Glutamatergic neuron (in vitro differentiated cells): ENCODE results near the gene MSLN. TPM values are rescaled to one million over a fixed set of nuclear protein-coding genes. Genes with fewer than 3 reads are reported as not detected.

Source experiments
- DNase-seq: peaks from one replicate; pipeline ENCODE4 v3.0.0; 2022
- H3K27ac Mint-ChIP-seq: one replicate; pipeline ENCODE4 v1.8.0; 2020; ENCODE audit warnings: mild to moderate bottlenecking, mixed read lengths, inconsistent platforms; ENCODE audit not compliant: unreplicated experiment
- H3K27me3 Mint-ChIP-seq: one replicate; pipeline ENCODE4 v1.8.0; 2020; ENCODE audit warnings: mild to moderate bottlenecking, moderate library complexity, mixed read lengths, inconsistent platforms; ENCODE audit not compliant: unreplicated experiment
- H3K36me3 Mint-ChIP-seq: one replicate; pipeline ENCODE4 v1.8.0; 2020; ENCODE audit warnings: mild to moderate bottlenecking, mixed read lengths, inconsistent platforms; ENCODE audit not compliant: unreplicated experiment
- H3K4me1 Mint-ChIP-seq: one replicate; pipeline ENCODE4 v1.8.0; 2020; ENCODE audit warnings: mild to moderate bottlenecking, low read depth, mixed read lengths, inconsistent platforms; ENCODE audit not compliant: unreplicated experiment
- H3K4me3 Mint-ChIP-seq: one replicate; pipeline ENCODE4 v1.8.0; 2020; ENCODE audit warnings: mild to moderate bottlenecking, mixed read lengths, inconsistent platforms; ENCODE audit not compliant: unreplicated experiment
- H3K9me3 Mint-ChIP-seq: one replicate; pipeline ENCODE4 v1.8.0; 2020; ENCODE audit warnings: mild to moderate bottlenecking, moderate library complexity, mixed read lengths, inconsistent platforms; ENCODE audit not compliant: unreplicated experiment
- total RNA-seq: library from RNA; stranded (reverse); fragmentation: NEBNext Ultra II Directional; extraction: Animal tissue kit (Norgen Biotek cat#: 25700); gene quantifications from one replicate; pipeline ENCODE4 v1.2.1, GENCODE V29; 2021; ENCODE audit not compliant: unreplicated experiment
- TF ChIP-seq, protein P1 (sequence below): fragments of 200-600 bp; sonication (generic); IDR thresholded peaks from one replicate; pipeline ENCODE4 v1.5.0; 2021; ENCODE audit not compliant: partially characterized antibody, unreplicated experiment

MSLN gene
- total RNA-seq, 1 donor from 2014 or later = not detected

DNA sequence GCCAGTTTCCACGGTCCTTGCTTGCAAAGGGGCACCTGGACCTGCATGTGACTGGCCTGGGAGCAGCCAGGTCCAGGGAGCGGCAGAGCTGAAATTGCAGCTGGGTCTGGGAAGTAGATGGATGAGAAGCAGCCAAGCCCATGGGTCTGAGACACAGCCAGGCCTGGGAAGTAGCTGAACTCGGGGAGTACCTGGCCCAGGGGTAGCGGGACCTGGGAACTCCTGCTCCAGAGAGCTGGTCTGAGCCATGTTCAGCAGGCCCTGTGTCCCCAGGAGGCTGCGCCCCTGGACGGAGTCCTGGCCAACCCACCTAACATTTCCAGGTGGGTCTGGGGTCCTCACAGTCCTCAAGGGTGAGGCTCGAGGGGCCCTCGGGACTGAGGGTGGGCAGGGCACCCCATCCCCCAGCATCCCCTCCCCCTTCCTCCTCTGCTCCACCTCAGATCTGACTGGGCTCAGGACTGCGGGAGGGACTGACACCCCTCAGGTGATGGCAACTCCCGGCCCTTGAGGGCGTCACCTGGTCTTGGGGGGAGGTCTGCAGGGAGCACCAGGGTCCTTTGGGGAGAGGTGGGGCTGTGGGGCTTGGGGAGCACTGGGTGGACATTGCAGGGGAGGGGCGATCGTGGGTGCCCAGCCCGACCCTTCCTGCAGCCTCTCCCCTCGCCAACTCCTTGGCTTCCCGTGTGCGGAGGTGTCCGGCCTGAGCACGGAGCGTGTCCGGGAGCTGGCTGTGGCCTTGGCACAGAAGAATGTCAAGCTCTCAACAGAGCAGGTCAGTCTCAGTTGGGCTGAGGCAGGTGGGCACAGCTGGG lies 3.0 kb downstream of the MSLN start:
- H3K36me3 Mint-ChIP-seq = no peaks in the 10 kb centered on the region
- DNase-seq = no peak
- H3K4me3 Mint-ChIP-seq = no peak overlapping the region
- H3K27ac Mint-ChIP-seq = no peak overlapping the region
- no peaks in the 10 kb centered on the region for H3K4me1 Mint-ChIP-seq
- no peaks in the 10 kb centered on the region for H3K9me3 Mint-ChIP-seq
- H3K27me3 Mint-ChIP-seq = peaks cover 5% of the 10 kb centered on the region
- TF ChIP-seq, protein P1, sequence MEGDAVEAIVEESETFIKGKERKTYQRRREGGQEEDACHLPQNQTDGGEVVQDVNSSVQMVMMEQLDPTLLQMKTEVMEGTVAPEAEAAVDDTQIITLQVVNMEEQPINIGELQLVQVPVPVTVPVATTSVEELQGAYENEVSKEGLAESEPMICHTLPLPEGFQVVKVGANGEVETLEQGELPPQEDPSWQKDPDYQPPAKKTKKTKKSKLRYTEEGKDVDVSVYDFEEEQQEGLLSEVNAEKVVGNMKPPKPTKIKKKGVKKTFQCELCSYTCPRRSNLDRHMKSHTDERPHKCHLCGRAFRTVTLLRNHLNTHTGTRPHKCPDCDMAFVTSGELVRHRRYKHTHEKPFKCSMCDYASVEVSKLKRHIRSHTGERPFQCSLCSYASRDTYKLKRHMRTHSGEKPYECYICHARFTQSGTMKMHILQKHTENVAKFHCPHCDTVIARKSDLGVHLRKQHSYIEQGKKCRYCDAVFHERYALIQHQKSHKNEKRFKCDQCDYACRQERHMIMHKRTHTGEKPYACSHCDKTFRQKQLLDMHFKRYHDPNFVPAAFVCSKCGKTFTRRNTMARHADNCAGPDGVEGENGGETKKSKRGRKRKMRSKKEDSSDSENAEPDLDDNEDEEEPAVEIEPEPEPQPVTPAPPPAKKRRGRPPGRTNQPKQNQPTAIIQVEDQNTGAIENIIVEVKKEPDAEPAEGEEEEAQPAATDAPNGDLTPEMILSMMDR = no peak

DNA sequence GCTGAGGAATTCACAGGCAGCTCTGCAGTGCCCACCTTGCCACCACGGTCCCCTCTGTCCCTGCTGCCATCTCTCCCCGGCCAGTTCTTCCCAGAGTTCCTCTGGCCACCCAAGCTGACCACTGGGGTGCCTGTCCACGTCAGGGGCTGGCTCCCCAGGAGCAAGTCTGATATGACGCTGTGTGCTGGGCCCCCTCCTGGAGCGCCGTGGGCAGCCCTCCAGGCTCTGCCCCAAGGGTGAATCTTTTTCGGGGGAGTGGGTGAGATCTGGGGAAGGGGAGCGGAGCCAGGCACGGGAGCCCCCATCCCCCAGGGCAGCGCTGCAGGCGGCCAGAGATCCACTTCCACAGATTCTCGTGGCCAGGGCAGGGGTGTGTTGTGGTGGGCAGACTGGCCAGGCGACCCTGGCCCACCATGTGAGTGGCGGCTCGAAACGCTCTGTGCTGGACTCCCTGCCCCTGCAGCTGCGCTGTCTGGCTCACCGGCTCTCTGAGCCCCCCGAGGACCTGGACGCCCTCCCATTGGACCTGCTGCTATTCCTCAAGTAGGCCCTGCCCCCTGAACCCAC lies 3.7 kb downstream of the MSLN start:
- no peaks in the 10 kb centered on the region for H3K4me1 Mint-ChIP-seq
- no peak overlapping the region for H3K27ac Mint-ChIP-seq
- H3K27me3 Mint-ChIP-seq = peaks cover 5% of the 10 kb centered on the region
- no peak for DNase-seq
- H3K36me3 Mint-ChIP-seq = no peaks in the 10 kb centered on the region
- TF ChIP-seq, protein P1 = no peak
- no peak overlapping the region for H3K4me3 Mint-ChIP-seq
- H3K9me3 Mint-ChIP-seq = no peaks in the 10 kb centered on the region

DNA sequence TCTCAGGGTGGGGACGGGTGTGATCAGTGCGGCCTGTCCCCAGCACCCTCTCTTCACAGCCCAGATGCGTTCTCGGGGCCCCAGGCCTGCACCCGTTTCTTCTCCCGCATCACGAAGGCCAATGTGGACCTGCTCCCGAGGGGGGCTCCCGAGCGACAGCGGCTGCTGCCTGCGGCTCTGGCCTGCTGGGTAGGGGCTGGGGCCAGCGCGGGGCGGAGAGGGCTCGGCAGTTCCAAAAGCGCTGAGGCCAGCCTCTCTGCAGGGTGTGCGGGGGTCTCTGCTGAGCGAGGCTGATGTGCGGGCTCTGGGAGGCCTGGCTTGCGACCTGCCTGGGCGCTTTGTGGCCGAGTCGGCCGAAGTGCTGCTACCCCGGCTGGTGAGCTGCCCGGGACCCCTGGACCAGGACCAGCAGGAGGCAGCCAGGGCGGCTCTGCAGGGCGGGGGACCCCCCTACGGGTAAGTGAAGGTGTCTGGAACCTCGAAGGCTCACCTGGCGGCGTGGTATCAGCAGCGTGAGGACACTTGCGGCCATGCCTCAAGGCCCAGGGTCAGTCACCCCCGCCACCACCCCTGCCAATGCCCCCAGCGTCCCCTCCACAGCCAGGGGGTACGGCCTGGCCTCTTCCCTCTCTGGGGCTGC lies 4.4 kb downstream of the MSLN start:
- Mint-ChIP-seq H3K27ac (no peak overlapping the region), H3K4me3 (no peak overlapping the region), H3K9me3 (no peaks in the 10 kb centered on the region), H3K4me1 (no peaks in the 10 kb centered on the region), H3K27me3 (peaks cover 2% of the 10 kb centered on the region), H3K36me3 (no peaks in the 10 kb centered on the region)
- TF ChIP-seq, protein P1 = no peak
- DNase-seq = no peak

GRCh38 chr16:765488-765865 lies 4.9 kb downstream of the MSLN start:
- no peaks in the 10 kb centered on the region for H3K36me3 Mint-ChIP-seq
- no peak overlapping the region for H3K4me3 Mint-ChIP-seq
- H3K27ac Mint-ChIP-seq = no peak overlapping the region

More at GRCh38 chr16:765488-765865, 4.9 kb downstream of the MSLN start:
- Mint-ChIP-seq H3K9me3 (no peaks in the 10 kb centered on the region), H3K4me1 (no peaks in the 10 kb centered on the region), H3K27me3 (peaks cover 2% of the 10 kb centered on the region)
- DNase-seq = no peak
- TF ChIP-seq, protein P1 = no peak
